ENCODE measurements around the gene MMP10. TPM values are rescaled to one million over a fixed set of nuclear protein-coding genes. Genes with fewer than 3 reads are reported as not detected.

MMP10 gene
- polyA plus RNA-seq, 1 of the 3 experiments (the other 2 are of a cell fraction): 1.4 TPM

- ChIA-PET CTCF (interaction anchor here (1.4 kb wide), 1 partner anchor 25 kb away, joined by 5 read pairs; no protein-coding TSS in a partner anchor), POLR2A (no interaction called here)
- H3K9me2 ChIP-seq: no peaks in the 10 kb centered on the region
- no peak for DNase-seq
- no peak for TF ChIP-seq RFX5 (IDR thresholded peaks at IDR 0.05; ENCODE audit: low read length)
- no peak for TF ChIP-seq RAD21 (IDR thresholded peaks at IDR 0.05; ENCODE audit: low read length)
- TF ChIP-seq NFIC (IDR thresholded peaks at IDR 0.05; ENCODE audit: borderline replicate concordance): no peak
- no peak for TF ChIP-seq SMC3 (IDR thresholded peaks at IDR 0.05; ENCODE audit: low read depth, low read length)
- no peak for TF ChIP-seq YY1 (IDR thresholded peaks at IDR 0.05; ENCODE audit: low read depth)
- no peak for TF ChIP-seq FOSL2 (IDR thresholded peaks at IDR 0.05; ENCODE audit: borderline replicate concordance, low read depth)
- TF ChIP-seq RXRA (IDR thresholded peaks at IDR 0.05; ENCODE audit: borderline replicate concordance, low read depth): no peak
- no peak for TF ChIP-seq MEF2A (IDR thresholded peaks at IDR 0.05; ENCODE audit: borderline replicate concordance, low read depth)
- no peak for TF ChIP-seq USF2 (IDR thresholded peaks at IDR 0.05; ENCODE audit: borderline replicate concordance, low read depth, low read length)
- no peak for TF ChIP-seq ELF1 (IDR thresholded peaks at IDR 0.05)
- TF ChIP-seq POLR2AphosphoS5 (IDR thresholded peaks at IDR 0.05; ENCODE audit: low read depth, low read length): no peak
- no peak for TF ChIP-seq MXI1 (IDR thresholded peaks at IDR 0.05; ENCODE audit: low read depth, low read length)
- H3K36me3 ChIP-seq (replicated peaks in 1 of 2; ENCODE audit: control insufficient read depth in 1 of 2, insufficient read depth in 2 of 2, low read length in 1 of 2): no peaks in the 10 kb centered on the region
- no peak overlapping the region for H3K27ac ChIP-seq (ENCODE audit: low read depth in 2 of 2, low read length in 1 of 2)
- no peaks in the 10 kb centered on the region for H3K79me2 ChIP-seq (ENCODE audit: insufficient read depth)
- no peak overlapping the region for H3K4me2 ChIP-seq
- peaks cover 0 to 10% of the 10 kb centered on the region in 2 experiments; a peak in 3 of 4 replicates for H3K4me1 ChIP-seq (ENCODE audit: control insufficient read depth in 1 of 2, insufficient read depth in 2 of 2, low read depth in 1 of 2, low read length in 1 of 2)
- H3K9ac ChIP-seq: no peak overlapping the region
- no peaks in the 10 kb centered on the region for H3K27me3 ChIP-seq (ENCODE audit: insufficient read depth)
- no peak overlapping the region for H3K4me3 ChIP-seq (ENCODE audit: low read depth in 2 of 2, low read length in 1 of 2)
- H4K20me1 ChIP-seq (ENCODE audit: insufficient read depth): no peaks in the 10 kb centered on the region
- H2AFZ ChIP-seq (ENCODE audit: low read depth): no peak overlapping the region
- no peaks in the 10 kb centered on the region for H3K9me3 ChIP-seq
- H3F3A ChIP-seq (replicated peaks; ENCODE audit: insufficient read depth): peaks cover 4% of the 10 kb centered on the region
Measured at GRCh38 chr11:102783016-102783415, 2.6 kb upstream of the MMP10 start.

GRCh38 chr11:102781676-102782075 is 1.2 kb upstream of the MMP10 start:
- no peak for TF ChIP-seq CTCF (IDR thresholded peaks at IDR 0.05)
- TF ChIP-seq GATA2 (CRISPR knock-in tag; IDR thresholded peaks at IDR 0.05): no peak
- no peak for TF ChIP-seq RXRA (IDR thresholded peaks at IDR 0.05; ENCODE audit: borderline replicate concordance, low read depth)
- TF ChIP-seq NFIC (IDR thresholded peaks at IDR 0.05; ENCODE audit: borderline replicate concordance): no peak
- TF ChIP-seq MEF2A (IDR thresholded peaks at IDR 0.05; ENCODE audit: borderline replicate concordance, low read depth): no peak
- TF ChIP-seq NRF1 (IDR thresholded peaks at IDR 0.05; ENCODE audit: low read depth, low read length): no peak
- no peak for TF ChIP-seq IRF3 (IDR thresholded peaks at IDR 0.05; ENCODE audit: low read depth, low read length)
- TF ChIP-seq FOXJ3 (CRISPR knock-in tag; IDR thresholded peaks at IDR 0.05): no peak
- TF ChIP-seq EP300 (IDR thresholded peaks at IDR 0.05; ENCODE audit: borderline replicate concordance in 1 of 2, low read depth in 1 of 2, low read length in 1 of 2): no peak
- no peak for TF ChIP-seq TCF12 (IDR thresholded peaks at IDR 0.05)
- no peak for TF ChIP-seq CHD2 (IDR thresholded peaks at IDR 0.05; ENCODE audit: low read length, partially characterized antibody)
- TF ChIP-seq, protein P1, sequence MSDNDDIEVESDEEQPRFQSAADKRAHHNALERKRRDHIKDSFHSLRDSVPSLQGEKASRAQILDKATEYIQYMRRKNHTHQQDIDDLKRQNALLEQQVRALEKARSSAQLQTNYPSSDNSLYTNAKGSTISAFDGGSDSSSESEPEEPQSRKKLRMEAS (IDR thresholded peaks at IDR 0.05; ENCODE audit: low read depth): no peak
- TF ChIP-seq, protein P2, sequence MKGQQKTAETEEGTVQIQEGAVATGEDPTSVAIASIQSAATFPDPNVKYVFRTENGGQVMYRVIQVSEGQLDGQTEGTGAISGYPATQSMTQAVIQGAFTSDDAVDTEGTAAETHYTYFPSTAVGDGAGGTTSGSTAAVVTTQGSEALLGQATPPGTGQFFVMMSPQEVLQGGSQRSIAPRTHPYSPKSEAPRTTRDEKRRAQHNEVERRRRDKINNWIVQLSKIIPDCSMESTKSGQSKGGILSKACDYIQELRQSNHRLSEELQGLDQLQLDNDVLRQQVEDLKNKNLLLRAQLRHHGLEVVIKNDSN (IDR thresholded peaks at IDR 0.05; ENCODE audit: borderline replicate concordance, low read depth): no peak
- no peak for TF ChIP-seq TAF1 (IDR thresholded peaks at IDR 0.05; ENCODE audit: borderline replicate concordance, low read depth, low read length)
- H3K27ac ChIP-seq (ENCODE audit: low read depth in 2 of 2, low read length in 1 of 2): no peak overlapping the region
- H3K9me3 ChIP-seq: no peaks in the 10 kb centered on the region
- H2AFZ ChIP-seq (ENCODE audit: low read depth): no peak overlapping the region
- H3K27me3 ChIP-seq (ENCODE audit: insufficient read depth): no peaks in the 10 kb centered on the region
- no peaks in the 10 kb centered on the region for H3K36me3 ChIP-seq (replicated peaks in 1 of 2; ENCODE audit: control insufficient read depth in 1 of 2, insufficient read depth in 2 of 2, low read length in 1 of 2)
- no peaks in the 10 kb centered on the region for H4K20me1 ChIP-seq (ENCODE audit: insufficient read depth)
- DNase-seq: no peak
- no peak overlapping the region for H3K9ac ChIP-seq
- no peak overlapping the region for H3K4me2 ChIP-seq
- peaks cover 0 to 10% of the 10 kb centered on the region in 2 experiments; a peak in 3 of 4 replicates for H3K4me1 ChIP-seq (ENCODE audit: control insufficient read depth in 1 of 2, insufficient read depth in 2 of 2, low read depth in 1 of 2, low read length in 1 of 2)
- no peaks in the 10 kb centered on the region for H3K79me2 ChIP-seq (ENCODE audit: insufficient read depth)
- ChIA-PET CTCF (interaction anchor here (1.6 kb wide), 1 partner anchor 11 kb away, joined by 7 read pairs; no protein-coding TSS in a partner anchor), POLR2A (no interaction called here)
- no peak overlapping the region for H3K4me3 ChIP-seq (ENCODE audit: low read depth in 2 of 2, low read length in 1 of 2)
- no peaks in the 10 kb centered on the region for H3K9me2 ChIP-seq
- peaks cover 4% of the 10 kb centered on the region for H3F3A ChIP-seq (replicated peaks; ENCODE audit: insufficient read depth)
- WGBS (ENCODE audit: low lambda C conversion rate): 31% methylated on average over 2 of the region's 2 CpGs

All from SK-N-SH (cell line).